Aorta (tissue), 5 donors: ENCODE results near the gene SCFD2. TPM values are rescaled to one million over a fixed set of nuclear protein-coding genes. Genes with fewer than 3 reads are reported as not detected.
"Not testable (repeated sequence)": the region's sequence is repeated elsewhere in the genome, so short reads cannot be mapped to it uniquely, and the experiment has no call there.

Experiments used
- ATAC-seq: fragments of 200-7000 bp; cut with Tn5 transposase; one replicate; pipeline ENCODE4 v1.9.1; 2022; ENCODE audit warnings: moderate library complexity; ENCODE audit not compliant: low FRiP score
- DNase-seq, 2 donors: peaks; one replicate each; pipeline ENCODE4 v3.0.0-alpha.2; 2020
- H3K27ac ChIP-seq, 2 donors: one replicate each; pipeline ENCODE4 v1.5.1; 2013; ENCODE audit warnings: low read length in 2 of 2, mild to moderate bottlenecking in 2 of 2, moderate library complexity in 2 of 2, control low read depth in 1 of 2, inconsistent platforms in 1 of 2, low read depth in 1 of 2
- H3K27me3 ChIP-seq, 2 donors: one replicate each; pipeline ENCODE4 v1.6.1; 2013; ENCODE audit warnings: control low read depth in 1 of 2, low read length in 1 of 2, mild to moderate bottlenecking in 1 of 2, moderate library complexity in 1 of 2; ENCODE audit not compliant: insufficient read depth in 2 of 2, control insufficient read depth in 1 of 2
- H3K36me3 ChIP-seq, 2 donors: one replicate each; pipeline ENCODE4 v1.6.1; 2013; ENCODE audit warnings: control low read depth in 1 of 2, low read length in 1 of 2, mild to moderate bottlenecking in 1 of 2; ENCODE audit not compliant: insufficient read depth in 2 of 2, control insufficient read depth in 1 of 2
- H3K4me1 ChIP-seq, 2 donors: one replicate each; pipeline ENCODE4 v1.6.1; 2013; ENCODE audit warnings: low read length in 2 of 2, control low read depth in 1 of 2, mild to moderate bottlenecking in 1 of 2, moderate library complexity in 1 of 2; ENCODE audit not compliant: insufficient read depth in 2 of 2, control insufficient read depth in 1 of 2
- H3K4me3 ChIP-seq, 2 donors: one replicate each; pipeline ENCODE4 v1.5.1; 2013; ENCODE audit warnings: low read length in 2 of 2, control low read depth in 1 of 2, mild to moderate bottlenecking in 1 of 2
- H3K9me3 ChIP-seq: one replicate; pipeline ENCODE4 v1.6.1; 2013; ENCODE audit warnings: mild to moderate bottlenecking, low read length; ENCODE audit not compliant: control insufficient read depth
- WGBS, 2 donors: extraction: QIAGEN DNeasy Blood & Tissue Kit; methylation state at CpG; one replicate each; pipeline ENCODE4 v1.1.7; 2013; 5-methylcytosine and 5-hydroxymethylcytosine counted together
- intact Hi-C, 2 donors: fragments of 100-400 bp; cut with DNase I; formaldehyde crosslinking; loops; one replicate each; pipeline versions ENCODE4 v1.14.2 to v1.15.0; 2022
- polyA plus RNA-seq, 2 donors: library from polyadenylated mRNA; stranded (reverse); fragments of 200-250 nt; gene quantifications; one replicate each; pipeline ENCODE4 v1.2.3, GENCODE V29; 2013
- total RNA-seq, 2 donors: library from RNA; stranded (reverse); fragmentation: NEBNext Ultra II Directional; extraction: Animal tissue kit (Norgen Biotek cat#: 25700); gene quantifications; one replicate each; pipeline ENCODE4 v1.2.1, GENCODE V29; 2021
- donor health status: healthy with polysubstance abuse.
- donor health status: Bipolar disorder and iron deficiency.
- donor health status: DM: no; HTN: no; CAD: no.
- donor health status: DM: no; HTN: no; CAD: no.
- donor health status: DM: yes; HTN: yes; CAD: no.

The SCFD2 gene
- total and polyA plus RNA-seq, 4 donors = 3.5 to 19.2 (median 10.3) TPM

GRCh38 chr4:53185869-53186585, 179.8 kb downstream of the SCFD2 start:
- no peak for ATAC-seq

GRCh38 chr4:53183754-53184153, 182.1 kb downstream of the SCFD2 start:
- no peaks in the 10 kb centered on the region for H3K27me3 ChIP-seq
- WGBS, 2 donors = 45 to 61% methylated on average over 2 of the region's 2 CpGs
- no peaks in the 10 kb centered on the region for H3K36me3 ChIP-seq
- intact Hi-C loops = no loop called here
- H3K4me3 ChIP-seq = no peak overlapping the region
- ATAC-seq (no peak), DNase-seq (no peak)
- H3K4me1 ChIP-seq = peaks cover 0 to 2% of the 10 kb centered on the region in 2 donors
- H3K27ac ChIP-seq = no peak overlapping the region
- no peaks in the 10 kb centered on the region for H3K9me3 ChIP-seq

More at GRCh38 chr4:53185869-53186585, 179.8 kb downstream of the SCFD2 start:
- no peak for DNase-seq
- intact Hi-C loops = loop anchor here (5.0 kb wide), 2 partner anchors 164 to 1046 kb away; no protein-coding TSS in a partner anchor
- Histone ChIP-seq H3K36me3 (no peaks in the 10 kb centered on the region), H3K27ac (peak overlapping the region; percentile 67 to 84), H3K4me3 (no peak overlapping the region), H3K9me3 (no peaks in the 10 kb centered on the region), H3K4me1 (peaks cover 0 to 7% of the 10 kb centered on the region in 2 donors), H3K27me3 (no peaks in the 10 kb centered on the region)
- 21 to 25% methylated on average over 4 of the region's 4 CpGs for WGBS, 2 donors

- intact Hi-C loops, ATAC-seq, H3K27ac ChIP-seq, H3K9me3 ChIP-seq, H3K27me3 ChIP-seq, H3K4me1 ChIP-seq, DNase-seq, H3K4me3 ChIP-seq, H3K36me3 ChIP-seq: not testable (repeated sequence)
- WGBS, 2 donors = 94 to 96% methylated on average over 4 of the region's 4 CpGs
Observed at GRCh38 chr4:53177751-53178150, 188.1 kb downstream of the SCFD2 start.

GRCh38 chr4:53175640-53176039, 190.2 kb downstream of the SCFD2 start:
- Histone ChIP-seq H3K36me3 (no peaks in the 10 kb centered on the region), H3K27ac (no peak overlapping the region), H3K4me3 (no peak overlapping the region), H3K27me3 (no peaks in the 10 kb centered on the region), H3K4me1 (no peaks in the 10 kb centered on the region), H3K9me3 (no peaks in the 10 kb centered on the region)
- intact Hi-C loops = no loop called here
- DNase-seq (no peak), ATAC-seq (no peak)

GRCh38 chr4:53174823-53175222, 191.0 kb downstream of the SCFD2 start:
- Histone ChIP-seq H3K27me3 (no peaks in the 10 kb centered on the region), H3K36me3 (no peaks in the 10 kb centered on the region), H3K4me3 (no peak overlapping the region), H3K4me1 (no peaks in the 10 kb centered on the region), H3K27ac (no peak overlapping the region), H3K9me3 (no peaks in the 10 kb centered on the region)
- no peak for DNase-seq
- WGBS, 2 donors = 83 to 95% methylated on average over 3 of the region's 3 CpGs
- intact Hi-C loops = no loop called here
- no peak for ATAC-seq

- 95 to 98% methylated on average over 1 of the region's 1 CpG for WGBS, 2 donors
Observed at GRCh38 chr4:53173576-53173975, 192.3 kb downstream of the SCFD2 start.

GRCh38 chr4:53171797-53172196, 194.1 kb downstream of the SCFD2 start:
- Histone ChIP-seq H3K9me3 (no peaks in the 10 kb centered on the region), H3K4me3 (no peak overlapping the region), H3K27me3 (no peaks in the 10 kb centered on the region), H3K27ac (no peak overlapping the region), H3K36me3 (no peaks in the 10 kb centered on the region), H3K4me1 (no peaks in the 10 kb centered on the region)
- 98 to 99% methylated on average over 3 of the region's 3 CpGs for WGBS, 2 donors
- intact Hi-C loops = no loop called here
- no peak for DNase-seq
- ATAC-seq = no peak

More at GRCh38 chr4:53173576-53173975, 192.3 kb downstream of the SCFD2 start:
- Histone ChIP-seq H3K36me3 (no peaks in the 10 kb centered on the region), H3K27ac (no peak overlapping the region), H3K27me3 (no peaks in the 10 kb centered on the region), H3K4me3 (no peak overlapping the region), H3K9me3 (no peaks in the 10 kb centered on the region), H3K4me1 (no peaks in the 10 kb centered on the region)
- ATAC-seq (no peak), DNase-seq (no peak)
- intact Hi-C loops = no loop called here

GRCh38 chr4:53169695-53170617, 195.9 kb downstream of the SCFD2 start:
- no peaks in the 10 kb centered on the region for H3K4me1 ChIP-seq
- no peaks in the 10 kb centered on the region for H3K27me3 ChIP-seq
- H3K27ac ChIP-seq = no peak overlapping the region
- intact Hi-C loops = no loop called here
- ATAC-seq (no peak), DNase-seq (no peak)
- H3K9me3 ChIP-seq = no peaks in the 10 kb centered on the region
- H3K4me3 ChIP-seq = no peak overlapping the region
- H3K36me3 ChIP-seq = no peaks in the 10 kb centered on the region
- WGBS, 2 donors = 89 to 91% methylated on average over 5 of the region's 5 CpGs
